HL-60/S4 treated with phorbol 12-myristate 13-acetate at 8.2 ng/mL for 4 days and 3 days (cell line): Measurements from ENCODE around the gene LAPTM4A.

Source experiments
- in situ Hi-C: fragments of 300-500 bp; cut with MboI; formaldehyde crosslinking; loops from 2 replicates; pipeline ENCODE4 v1.15.0; 2022; ENCODE audit warnings: low sequenced_read_pairs

LAPTM4A gene

DNA sequence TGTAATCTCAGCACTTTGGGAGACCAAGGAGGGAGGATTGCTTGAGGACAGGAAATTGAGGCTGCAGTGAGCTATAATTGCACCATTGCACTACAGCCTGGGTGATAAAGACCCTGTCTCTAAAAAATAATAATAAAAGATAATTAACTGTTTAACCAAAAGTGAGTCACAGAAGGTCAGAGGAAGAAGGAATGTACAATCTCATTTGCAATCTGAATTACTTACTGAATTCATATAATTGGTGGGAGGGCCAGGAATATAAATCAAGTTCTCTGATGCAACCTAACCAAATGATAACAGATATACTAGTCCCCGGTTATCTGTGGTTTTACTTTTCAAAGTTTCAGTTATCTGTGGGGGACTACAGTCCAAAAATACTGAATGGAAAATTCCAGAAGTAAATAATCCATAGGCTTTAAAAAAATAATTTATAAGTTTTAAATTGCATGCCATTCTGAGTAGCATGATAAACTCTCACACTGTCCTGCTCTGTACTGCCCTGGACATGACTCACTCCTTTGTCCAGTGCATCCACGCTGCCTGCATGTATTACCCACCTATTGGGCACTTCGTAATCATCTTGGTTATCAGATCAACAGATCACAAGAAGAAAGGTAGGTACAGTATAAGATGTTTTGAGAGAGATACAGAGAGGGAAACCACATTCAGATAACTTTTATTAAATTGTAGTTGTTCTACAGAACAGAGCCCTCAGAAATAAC is 26.2 kb downstream of the LAPTM4A start:
- in situ Hi-C loops, result loop anchor here (10.0 kb wide), 1 partner anchor 70 kb away; no protein-coding TSS in a partner anchor

DNA sequence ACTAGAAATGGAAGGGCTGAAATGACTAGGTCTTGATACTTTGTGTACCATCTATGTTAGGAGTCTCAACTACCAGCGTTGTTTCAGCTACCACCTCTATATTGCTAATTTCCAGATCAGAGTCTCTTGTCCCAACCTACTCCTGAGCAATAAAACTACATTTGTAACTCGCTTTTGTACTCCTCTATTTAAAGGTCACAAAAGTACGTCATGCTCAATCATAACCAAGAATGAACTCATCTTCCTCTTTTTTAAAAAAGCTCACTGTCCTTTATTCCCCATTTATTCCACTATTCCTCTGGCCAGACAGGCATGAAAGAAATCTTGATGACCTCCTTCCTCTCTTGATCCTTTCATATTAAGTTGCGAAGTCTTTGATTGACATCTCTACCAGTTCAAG is 27.7 kb downstream of the LAPTM4A start:
- in situ Hi-C loops, result loop anchor here (10.0 kb wide), 1 partner anchor 71 kb away; no protein-coding TSS in a partner anchor

DNA sequence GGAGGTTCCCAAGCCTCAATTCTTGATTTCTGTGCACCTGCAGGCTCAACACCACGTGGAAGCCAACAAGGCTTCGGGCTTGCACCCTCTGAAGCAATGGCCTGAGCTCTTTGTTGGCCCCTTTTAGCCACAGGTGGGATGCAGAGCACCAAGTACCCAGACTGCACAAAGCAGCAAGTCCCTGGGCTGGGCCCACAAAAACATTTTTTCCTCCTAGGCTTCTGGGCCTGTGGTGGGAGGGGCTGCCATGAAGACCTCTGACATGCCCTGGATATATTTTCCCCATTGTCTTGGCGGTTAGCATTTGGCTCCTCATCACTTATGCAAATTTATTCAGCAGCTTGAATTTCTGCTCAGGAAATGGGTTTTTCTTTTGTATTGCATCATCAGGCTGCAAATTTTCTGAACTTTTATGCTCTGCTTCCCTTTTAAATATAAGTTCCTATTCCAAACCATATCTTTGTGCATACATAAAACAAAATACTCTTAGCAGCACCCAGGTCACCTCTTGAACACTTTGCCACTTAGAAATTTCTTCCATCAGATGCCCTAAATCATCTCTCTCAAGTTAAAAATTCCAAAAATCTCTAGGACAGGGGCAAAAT is 29.9 kb downstream of the LAPTM4A start:
- in situ Hi-C loops, result loop anchor here (10.0 kb wide), 1 partner anchor 73 kb away; no protein-coding TSS in a partner anchor

DNA sequence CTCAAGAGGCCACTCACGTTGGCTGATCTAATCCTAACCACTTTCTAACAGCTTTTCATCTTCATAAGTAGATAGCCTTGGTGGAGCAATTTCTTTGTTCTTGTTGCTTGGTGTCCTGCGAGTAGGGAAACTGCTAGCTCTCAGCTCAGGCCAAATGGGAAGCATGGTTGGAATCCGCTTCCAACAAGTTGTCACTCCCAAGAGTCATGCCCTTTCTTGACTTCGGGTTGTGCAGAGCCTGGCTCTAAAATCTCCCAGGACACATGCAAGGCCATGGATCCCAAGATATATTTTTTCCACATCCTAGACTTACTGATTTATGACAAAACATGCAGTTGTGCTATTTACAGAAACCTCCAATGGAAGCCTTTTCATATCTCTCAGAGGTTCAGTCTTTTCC is 31.7 kb downstream of the LAPTM4A start:
- in situ Hi-C loops, result loop anchor here (10.0 kb wide), 1 partner anchor 75 kb away; no protein-coding TSS in a partner anchor

DNA sequence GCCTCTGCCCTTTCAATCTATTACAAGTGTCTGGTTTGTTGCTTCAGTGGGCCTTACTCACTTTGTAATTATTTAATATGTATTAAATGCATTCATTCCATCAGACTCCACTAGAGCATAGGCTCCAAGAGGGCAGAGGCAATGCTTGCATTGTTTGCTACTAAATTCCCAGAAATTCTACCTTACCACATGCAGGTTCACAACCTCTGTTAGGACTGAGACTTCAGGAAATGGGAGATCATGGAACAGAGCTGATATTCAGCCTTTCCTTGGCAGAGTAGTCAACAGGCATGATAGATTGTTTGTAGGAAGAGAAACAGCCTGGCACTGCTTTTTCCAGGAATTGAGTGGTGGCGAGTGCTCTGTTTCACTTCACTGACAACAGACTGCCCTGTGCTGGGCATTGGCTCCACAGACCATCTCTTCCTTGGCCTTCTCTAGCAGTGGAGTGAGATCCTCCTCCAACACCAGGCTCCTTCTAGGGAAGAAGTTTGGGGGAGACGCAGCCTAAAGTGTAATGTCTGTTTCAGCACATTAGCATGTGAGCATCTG is 32.8 kb downstream of the LAPTM4A start:
- in situ Hi-C loops, result no loop called here

DNA sequence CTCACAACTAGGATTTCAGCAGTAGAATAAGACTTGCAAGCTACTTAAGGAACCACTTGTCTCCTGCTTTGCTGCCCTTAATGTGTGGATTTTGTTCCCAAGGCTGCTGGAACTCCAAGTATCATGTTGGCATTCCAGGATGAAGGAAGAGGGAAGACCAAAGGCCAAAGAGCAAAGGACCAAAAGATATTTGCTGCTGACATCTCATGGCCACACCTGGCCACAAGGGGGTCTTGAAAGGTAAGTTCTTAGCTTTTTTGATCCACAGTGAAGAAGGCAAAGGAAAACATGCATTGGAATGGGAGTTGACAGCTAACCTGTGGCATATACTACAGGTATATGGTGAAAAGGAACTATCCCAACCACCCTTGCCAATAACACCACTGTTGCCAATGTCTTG is 35.1 kb downstream of the LAPTM4A start:
- in situ Hi-C loops, result no loop called here

DNA sequence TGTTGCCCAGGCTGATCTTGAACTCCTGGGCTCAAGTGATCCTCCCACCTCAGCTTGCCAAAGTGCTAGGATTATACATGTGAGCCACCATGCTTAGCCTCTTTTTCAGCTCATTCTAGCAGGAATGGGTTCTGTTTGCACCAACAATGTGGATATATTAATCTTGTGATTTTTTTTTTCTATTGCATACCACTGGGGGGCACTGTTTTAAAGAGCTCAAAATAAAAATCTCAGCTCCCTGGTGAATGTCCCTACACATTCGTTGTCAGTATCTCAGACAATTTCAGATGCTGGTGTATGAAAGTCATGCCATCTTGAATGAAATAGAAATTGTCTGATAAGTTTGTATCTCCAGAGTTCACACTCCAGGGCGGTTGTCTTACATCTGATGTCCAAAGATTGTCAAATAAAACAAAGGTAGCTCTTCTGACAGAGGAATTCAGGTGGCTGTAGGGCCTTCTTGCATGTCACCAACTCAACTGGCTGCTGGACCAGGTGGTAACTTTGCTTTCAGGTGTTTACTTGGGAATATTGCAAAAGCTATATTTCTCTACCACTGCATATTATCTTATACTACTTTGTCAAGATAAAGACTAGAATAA is 35.8 kb downstream of the LAPTM4A start:
- in situ Hi-C loops, result no loop called here

DNA sequence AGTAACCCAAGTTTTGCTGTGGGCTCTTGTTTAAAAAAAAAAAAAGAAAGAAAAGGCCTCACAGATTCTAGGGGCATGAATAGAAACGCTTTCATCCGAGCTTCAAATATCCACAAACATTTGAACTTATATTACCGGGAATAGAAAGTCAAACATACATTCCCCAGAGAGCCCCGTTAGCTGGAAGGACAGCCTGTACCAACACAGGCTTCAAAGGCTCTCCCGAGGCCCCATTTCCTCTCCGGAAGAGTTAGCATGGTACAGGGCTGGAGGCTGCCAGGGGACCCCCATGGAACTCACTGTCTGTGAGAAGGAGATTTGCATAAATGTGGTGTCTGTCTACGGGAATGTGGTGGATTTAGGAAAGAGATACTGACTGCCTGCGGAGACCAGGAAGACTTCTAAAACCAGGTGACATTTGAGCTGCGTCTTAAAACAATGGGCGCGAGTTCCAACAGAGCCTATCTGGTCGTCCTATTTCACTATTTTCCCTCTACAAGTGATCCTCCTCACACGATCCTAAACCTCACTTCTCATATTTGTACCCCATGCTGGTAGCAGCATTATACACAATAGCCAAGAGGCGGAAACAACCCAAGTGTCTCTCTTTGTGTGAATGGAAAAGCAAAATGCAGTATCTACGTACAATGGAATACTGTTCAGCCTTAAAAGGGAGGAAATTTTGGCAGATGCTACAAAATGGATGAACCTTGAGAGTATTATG is 38.1 kb downstream of the LAPTM4A start:
- in situ Hi-C loops, result no loop called here

DNA sequence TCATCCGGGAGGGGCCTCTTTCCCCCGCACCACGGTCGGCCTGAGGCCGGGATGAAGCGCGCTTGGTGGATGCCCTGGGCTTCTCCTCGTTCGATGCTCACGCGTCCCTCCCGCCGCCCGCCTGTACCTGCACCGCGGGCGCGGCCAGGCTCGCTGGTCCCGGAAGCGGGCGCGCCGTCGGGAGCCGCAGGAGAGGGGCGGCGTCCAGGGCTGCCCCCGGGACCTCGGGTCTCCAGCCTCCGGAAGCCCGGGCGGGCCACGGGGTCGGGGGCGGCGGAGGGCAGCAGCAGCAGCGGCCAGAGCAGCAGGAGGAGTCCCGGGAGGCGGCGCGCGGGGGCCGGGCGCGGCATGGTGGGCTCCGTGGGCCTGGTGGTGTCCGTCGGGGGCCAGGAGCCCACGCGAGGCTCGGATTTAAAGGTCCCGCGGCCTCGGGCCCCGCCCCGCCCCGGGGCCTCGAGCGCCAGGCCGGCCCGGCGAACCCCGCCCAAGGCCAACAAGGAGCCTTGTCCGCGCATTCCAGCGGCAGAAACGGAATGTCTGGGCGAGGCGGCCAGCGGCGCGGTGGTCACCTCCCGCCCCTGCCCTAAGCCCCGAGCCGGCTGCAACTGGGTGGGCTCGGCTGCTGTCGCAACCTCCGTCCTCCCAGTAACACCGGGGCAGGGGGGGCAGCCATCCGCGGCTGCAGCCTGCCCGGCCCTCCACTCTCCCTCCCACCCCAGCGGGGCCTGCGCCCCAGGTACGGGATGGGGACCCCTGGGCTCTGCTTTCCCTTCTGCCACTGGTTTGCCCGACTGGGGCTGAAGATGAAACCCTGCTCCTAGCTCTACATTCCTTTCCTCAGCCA is 38.9 kb downstream of the LAPTM4A start, which contains the start of gene MATN3:
TSS of gene MATN3 (minus strand) at position 387 of the 844 bp plus-strand sequence. CDS start at position 350, 37 bp downstream.
- in situ Hi-C loops, result no loop called here

DNA sequence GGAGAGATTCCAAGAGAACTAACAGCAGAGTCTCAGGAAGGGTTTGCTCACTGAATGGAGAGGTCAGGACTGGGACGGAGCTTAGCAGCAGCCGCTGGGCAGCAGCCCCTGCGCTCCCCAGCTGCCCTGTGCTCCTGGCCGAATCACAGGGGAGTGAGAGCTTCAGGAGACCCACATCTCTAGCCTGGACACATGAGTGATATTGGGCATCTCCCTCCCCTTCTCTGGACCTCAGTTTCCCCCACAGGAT is 39.5 kb downstream of the LAPTM4A start:
- in situ Hi-C loops, result no loop called here

DNA sequence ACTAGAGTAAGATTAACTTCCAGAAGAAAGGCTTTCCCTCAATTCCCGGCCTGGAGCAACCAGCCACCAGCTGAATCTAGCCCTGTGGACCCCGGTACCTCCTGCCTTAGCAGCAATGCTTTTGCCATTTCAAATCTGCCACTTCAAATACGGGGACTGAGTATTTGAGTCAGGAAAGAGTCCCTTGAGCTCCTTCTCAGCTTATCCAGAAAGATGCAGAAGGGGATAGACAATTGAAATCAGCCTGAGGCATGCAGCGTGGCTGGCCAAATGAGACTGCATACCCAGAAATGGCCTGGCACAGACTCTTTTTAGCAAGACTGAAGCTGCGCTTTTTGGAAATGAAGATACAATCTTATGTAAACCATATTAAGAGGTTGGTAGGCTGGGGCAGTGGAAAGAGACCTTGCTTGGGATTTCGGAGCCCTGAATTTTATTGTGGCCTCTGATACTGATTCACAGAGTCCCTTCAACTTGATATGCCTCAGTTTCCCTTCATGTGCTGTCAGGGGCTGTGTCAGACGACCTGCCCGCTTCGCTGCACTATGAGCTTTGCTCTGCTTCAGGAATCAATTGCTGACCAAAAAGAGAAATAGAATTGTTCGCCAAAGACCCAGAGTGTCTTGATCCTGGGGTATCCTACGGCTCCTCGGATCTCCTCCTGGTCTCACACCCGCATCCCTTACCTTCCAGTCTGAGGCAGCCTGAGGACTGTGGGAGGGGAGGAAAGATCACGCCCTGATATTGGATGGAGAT is 40.0 kb downstream of the LAPTM4A start:
- in situ Hi-C loops, result no loop called here

DNA sequence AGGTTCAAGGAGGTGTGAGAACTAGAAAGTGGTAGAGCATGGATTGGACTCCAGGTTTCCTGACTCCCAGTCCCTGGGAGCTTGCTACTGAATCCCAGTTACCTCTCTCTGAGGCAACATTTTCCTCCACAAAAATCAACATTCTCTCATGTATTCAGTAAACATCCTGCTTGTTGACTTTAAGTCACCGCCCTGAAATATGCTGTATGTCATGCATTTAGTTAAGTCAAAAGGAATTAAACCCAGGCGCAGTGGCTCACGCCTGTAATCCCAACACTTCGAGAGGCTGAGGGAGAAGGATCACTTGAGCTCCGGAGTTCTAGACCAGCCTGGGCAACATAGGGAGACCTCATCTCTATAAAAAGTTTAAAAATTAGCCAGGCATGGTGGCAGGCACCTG is 42.7 kb downstream of the LAPTM4A start:
- in situ Hi-C loops, result no loop called here

DNA sequence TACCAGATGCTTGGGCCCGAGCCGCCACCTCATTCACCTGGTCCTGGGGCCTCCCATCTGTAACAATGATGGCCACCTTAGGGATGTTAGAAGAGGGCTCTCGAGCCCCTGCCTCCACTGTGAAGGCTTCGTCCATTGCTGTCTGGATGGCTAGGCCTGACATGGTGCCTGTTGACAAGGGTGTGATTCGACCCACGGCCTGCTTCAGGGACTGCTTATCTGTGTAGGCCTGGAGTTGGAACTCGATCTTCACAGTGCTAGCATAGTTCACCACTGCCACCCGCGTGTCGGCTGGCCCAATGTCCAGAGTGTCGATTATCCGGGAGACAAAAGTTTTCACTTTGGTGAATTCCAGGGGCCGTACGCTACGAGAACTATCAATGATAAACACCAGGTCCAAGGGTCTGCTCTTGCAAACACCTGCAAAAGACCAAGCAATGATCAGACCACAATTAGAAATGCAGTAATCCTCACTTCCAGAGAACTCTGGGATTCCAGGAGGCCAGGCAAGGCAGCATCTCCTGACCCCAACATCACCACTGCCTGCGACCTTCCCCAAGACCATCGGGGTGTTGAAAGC is 45.4 kb downstream of the LAPTM4A start:
- in situ Hi-C loops, result no loop called here

DNA sequence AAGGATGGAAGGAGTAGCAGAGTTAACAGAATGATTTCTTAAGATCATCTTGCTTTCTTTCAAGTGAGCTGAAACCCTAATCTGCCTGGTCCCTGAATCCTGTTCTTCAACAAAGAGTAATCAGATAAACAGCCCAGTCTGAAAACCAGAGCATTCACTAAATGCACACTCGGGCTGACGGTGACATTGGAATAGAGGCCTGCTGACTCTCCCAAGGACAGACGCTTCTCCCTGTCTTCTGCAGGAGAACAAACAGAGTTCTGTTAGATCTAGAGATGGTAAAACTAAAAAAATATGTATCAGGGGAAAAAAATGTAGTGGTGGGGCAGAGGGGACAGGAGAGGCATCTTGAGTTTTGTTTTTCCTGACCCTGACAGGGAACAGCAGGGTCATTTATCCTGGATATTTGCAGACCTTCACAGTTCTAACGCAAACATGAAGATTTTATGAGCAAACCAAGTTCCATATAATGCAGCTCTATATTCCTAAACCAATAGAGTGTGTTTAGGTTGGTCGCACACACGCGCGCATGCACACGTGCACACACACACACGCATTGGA is 46.3 kb downstream of the LAPTM4A start:
- in situ Hi-C loops, result no loop called here

DNA sequence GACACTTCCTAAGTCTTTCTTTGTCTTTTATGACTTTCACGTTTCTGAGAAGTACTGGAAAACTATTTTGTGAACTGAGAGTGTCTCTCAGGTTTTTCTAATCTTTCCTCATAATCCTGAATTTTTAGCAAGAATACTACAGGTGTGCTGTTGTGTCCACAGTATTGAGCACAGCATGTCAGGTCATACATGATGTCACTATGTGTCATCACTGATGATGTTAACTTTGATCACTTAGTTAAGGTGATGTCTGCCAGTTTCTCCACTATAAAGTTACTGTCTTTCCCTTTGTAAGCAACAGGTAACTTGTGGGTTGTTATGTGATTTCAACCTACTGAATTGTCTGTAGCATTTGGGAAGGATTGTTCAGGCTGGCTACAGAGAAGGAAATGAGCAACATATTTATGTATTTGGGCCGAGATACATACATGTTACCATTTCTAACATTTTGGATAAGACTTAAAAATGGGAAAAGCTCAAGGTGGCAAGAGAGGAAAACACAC is 50.0 kb downstream of the LAPTM4A start:
- in situ Hi-C loops, result no loop called here

DNA sequence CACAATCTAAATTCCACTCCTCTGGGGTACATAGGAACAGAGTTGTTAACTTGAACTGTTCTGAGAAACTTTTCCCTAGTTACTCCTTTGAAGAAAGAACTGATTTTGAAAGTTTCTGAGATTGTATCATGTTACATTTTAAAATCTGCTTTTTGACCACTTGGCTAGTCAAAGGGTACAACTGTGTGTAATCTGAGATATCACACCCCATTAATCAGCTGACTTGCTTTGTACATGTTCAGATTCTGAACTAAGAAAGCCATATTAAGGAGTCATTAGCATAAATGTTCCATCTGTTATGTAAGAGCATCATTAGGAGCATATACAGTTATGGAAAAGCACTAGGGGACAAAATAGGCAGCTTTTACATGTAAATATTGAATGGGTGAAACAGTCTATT is 57.7 kb downstream of the LAPTM4A start:
- in situ Hi-C loops, result no loop called here

DNA sequence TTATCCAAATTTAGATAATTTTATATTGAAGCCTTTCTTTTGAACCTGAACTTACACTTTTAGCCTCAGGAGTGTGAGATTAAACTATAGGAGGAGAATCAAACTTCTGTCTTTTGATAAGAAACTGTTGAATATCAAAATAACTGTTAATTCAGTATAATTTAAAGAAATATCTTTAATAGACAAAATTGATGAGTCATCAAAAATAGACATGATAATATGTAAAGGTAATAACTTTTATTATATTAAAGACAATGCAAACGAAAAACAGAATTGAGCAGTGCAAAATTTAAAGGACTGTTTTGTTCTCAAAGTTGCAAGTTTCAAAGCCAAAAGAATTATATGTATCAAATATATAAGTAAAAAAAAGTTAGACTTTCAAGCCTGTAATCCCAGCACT is 59.5 kb downstream of the LAPTM4A start:
- in situ Hi-C loops, result no loop called here

DNA sequence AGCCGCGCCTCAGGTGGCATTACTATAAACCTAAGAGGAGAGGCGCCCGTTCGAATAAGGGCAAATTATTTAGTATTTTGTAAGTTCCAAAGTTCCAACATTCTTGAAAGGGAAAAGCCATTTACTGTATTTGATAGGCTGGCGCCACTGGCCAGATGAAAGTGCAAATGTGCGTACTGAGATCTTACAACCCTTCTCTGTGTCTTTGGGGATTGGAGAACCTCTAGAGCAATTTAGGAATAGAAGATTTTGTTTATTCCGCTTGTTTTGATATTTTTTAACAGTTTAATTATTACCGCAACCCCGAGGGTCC is 61.1 kb downstream of the LAPTM4A start:
- in situ Hi-C loops, result no loop called here
